K562 (cell line): Measurements from ENCODE around the gene CRABP2. TPM values are rescaled to one million over a fixed set of nuclear protein-coding genes. Genes with fewer than 3 reads are reported as not detected.
A peak's percentile ranks its signal among the peaks of the same experiment; 100 is the strongest.

Experiments used
- ATF7 ChIP-seq: fragments of 450-650 bp; IDR thresholded peaks from 2 replicates; pipeline ENCODE4 v1.7.1; 2014; ENCODE audit warnings: mild to moderate bottlenecking, moderate library complexity
- C11orf30 ChIP-seq: fragments of 450-650 bp; IDR thresholded peaks from 2 replicates; pipeline ENCODE4 v1.6.1; 2016; ENCODE audit warnings: low read depth, mild to moderate bottlenecking
- EZH2 ChIP-seq: IDR thresholded peaks from 2 replicates; pipeline ENCODE4 v1.6.1; 2012; ENCODE audit warnings: low read depth, mild to moderate bottlenecking, inconsistent platforms, low read length, borderline replicate concordance
- GTF2A2 ChIP-seq: IDR thresholded peaks from 2 replicates; pipeline ENCODE4 v1.6.1; 2016; ENCODE audit warnings: mild to moderate bottlenecking, missing genetic modification characterization, missing compliant biosample characterization
- KDM4B ChIP-seq, 2 experiments: fragments of 450-650 bp in 1 of 2; sonication (generic) in 1 of 2; IDR thresholded peaks; 2 replicates each; pipeline ENCODE4 v1.6.1; 2016 to 2017; ENCODE audit warnings: borderline replicate concordance in 2 of 2, antibody characterized with exemption in 1 of 2, low read depth in 1 of 2, mild to moderate bottlenecking in 1 of 2
- MAFF ChIP-seq: IDR thresholded peaks from 2 replicates; pipeline ENCODE4 v1.6.1; 2012; ENCODE audit warnings: low read length, improper control_type of control experiment
- MECOM ChIP-seq: fragments of 250-450 bp; sonication (Bioruptor Pico); IDR thresholded peaks from 2 replicates; pipeline ENCODE4 v1.8.0; 2022; ENCODE audit warnings: inconsistent platforms
- NCOR1 ChIP-seq: fragments of 450-650 bp; IDR thresholded peaks from 2 replicates; pipeline ENCODE4 v1.6.1; 2016; ENCODE audit warnings: mild to moderate bottlenecking, moderate library complexity
- POLR2AphosphoS5 ChIP-seq: IDR thresholded peaks from 2 replicates; pipeline ENCODE4 v1.6.1; 2011; ENCODE audit warnings: mild to moderate bottlenecking, low read depth, low read length, moderate library complexity; ENCODE audit not compliant: control insufficient read depth, insufficient read depth
- ZNF263 ChIP-seq: sonication (generic); formaldehyde crosslinking; IDR thresholded peaks from 2 replicates; pipeline ENCODE4 v1.8.0; 2022; ENCODE audit warnings: mild to moderate bottlenecking, missing genetic modification reagents, borderline replicate concordance
- ZNF311 ChIP-seq: fragments of 250-450 bp; sonication (Bioruptor Pico); IDR thresholded peaks from 2 replicates; pipeline ENCODE4 v1.4.0; 2020; ENCODE audit warnings: mild to moderate bottlenecking, moderate library complexity
- ZNF347 ChIP-seq: fragments of 450-650 bp; formaldehyde crosslinking; IDR thresholded peaks from 2 replicates; pipeline ENCODE4 v1.4.0; 2020; ENCODE audit warnings: low read depth, mild to moderate bottlenecking, moderate library complexity
- polyA plus RNA-seq, 8 experiments: library from polyadenylated mRNA; depleted of rRNA in 4 of 8; stranded (reverse) in 5 of 8; unstranded in 3 of 8; fragments of >200 nt; fragmentation: Nextera tagmentation in 2 of 8; fragmentation: Illumina TruSeq in 1 of 8; extraction: Ambion mirVana in 2 of 8; extraction: Trizol in 1 of 8; gene quantifications; 2 replicates each; pipeline versions ENCODE4 v1.2.1 to v1.2.3, GENCODE V29; 2011 to 2014; ENCODE audit warnings: inconsistent platforms in 1 of 8, missing spikeins in 1 of 8
- total RNA-seq, 7 experiments: library from RNA; depleted of rRNA in 6 of 7; stranded (reverse); fragments of >200 nt in 6 of 7; fragmentation: Illumina TruSeq in 2 of 7; extraction: Trizol in 2 of 7; gene quantifications; 2 replicates each; pipeline versions ENCODE4 v1.2.1 to v1.2.3, GENCODE V29; 2011 to 2021; ENCODE audit warnings: low replicate concordance in 1 of 7
- TF ChIP-seq, protein P1 (sequence below): fragments of 200-600 bp; sonication (generic); IDR thresholded peaks from one replicate; pipeline ENCODE4 v1.6.1; 2012; ENCODE audit warnings: mild to moderate bottlenecking, low read depth, low read length, inconsistent platforms
- TF ChIP-seq, protein P2 (sequence below): sonication (generic); formaldehyde crosslinking; IDR thresholded peaks from 2 replicates; pipeline ENCODE4 v1.8.0; 2022; ENCODE audit warnings: mild to moderate bottlenecking, missing genetic modification reagents
- TF ChIP-seq, protein P3 (sequence below): sonication (generic); formaldehyde crosslinking; IDR thresholded peaks from 2 replicates; pipeline ENCODE4 v1.8.1; 2023; ENCODE audit warnings: mild to moderate bottlenecking, missing genetic modification reagents, moderate library complexity

CRABP2 gene
- total and polyA plus RNA-seq, 9 of the 15 experiments (the other 6 are each of a cell fraction or from before 2014, with no cell fraction given), result 0.30 to 2.5 (median 0.82) TPM

DNA sequence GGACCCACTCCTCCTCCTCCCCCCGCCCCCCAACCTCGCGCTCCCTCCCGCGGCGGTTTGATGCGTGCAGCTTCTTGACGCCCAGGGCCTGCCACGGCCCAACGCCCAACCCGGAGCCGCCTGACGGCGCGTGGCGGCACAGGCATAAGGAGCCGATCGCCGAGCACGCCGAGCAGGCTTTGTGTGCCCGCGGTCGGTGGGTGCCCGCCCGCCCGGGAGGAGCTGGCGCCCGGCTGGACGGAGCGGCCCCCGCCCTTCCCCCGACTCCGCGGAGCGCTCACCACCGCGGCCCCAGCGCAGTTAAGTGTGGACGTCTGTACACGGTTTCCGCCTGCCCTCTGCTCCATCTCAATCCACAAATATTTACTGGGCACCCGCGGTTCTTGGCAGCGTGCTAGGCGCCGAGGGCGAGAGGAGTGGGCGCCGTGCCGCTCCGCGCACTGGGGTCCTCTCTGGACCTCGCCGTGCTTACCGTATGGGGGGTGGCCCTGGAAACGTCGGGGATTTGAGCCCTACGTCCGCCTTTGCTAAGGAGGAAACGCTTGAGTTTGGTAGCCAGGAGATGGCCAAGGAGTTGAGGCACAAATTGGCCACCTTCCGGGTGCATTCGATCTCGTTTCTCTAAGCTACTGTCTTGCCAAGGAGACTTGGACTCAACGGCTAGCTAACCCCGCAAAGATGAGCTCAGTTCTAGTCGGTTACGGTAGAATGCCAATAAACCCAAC is 46.5 kb upstream of the CRABP2 start (continued):
- TF ChIP-seq, protein P1, sequence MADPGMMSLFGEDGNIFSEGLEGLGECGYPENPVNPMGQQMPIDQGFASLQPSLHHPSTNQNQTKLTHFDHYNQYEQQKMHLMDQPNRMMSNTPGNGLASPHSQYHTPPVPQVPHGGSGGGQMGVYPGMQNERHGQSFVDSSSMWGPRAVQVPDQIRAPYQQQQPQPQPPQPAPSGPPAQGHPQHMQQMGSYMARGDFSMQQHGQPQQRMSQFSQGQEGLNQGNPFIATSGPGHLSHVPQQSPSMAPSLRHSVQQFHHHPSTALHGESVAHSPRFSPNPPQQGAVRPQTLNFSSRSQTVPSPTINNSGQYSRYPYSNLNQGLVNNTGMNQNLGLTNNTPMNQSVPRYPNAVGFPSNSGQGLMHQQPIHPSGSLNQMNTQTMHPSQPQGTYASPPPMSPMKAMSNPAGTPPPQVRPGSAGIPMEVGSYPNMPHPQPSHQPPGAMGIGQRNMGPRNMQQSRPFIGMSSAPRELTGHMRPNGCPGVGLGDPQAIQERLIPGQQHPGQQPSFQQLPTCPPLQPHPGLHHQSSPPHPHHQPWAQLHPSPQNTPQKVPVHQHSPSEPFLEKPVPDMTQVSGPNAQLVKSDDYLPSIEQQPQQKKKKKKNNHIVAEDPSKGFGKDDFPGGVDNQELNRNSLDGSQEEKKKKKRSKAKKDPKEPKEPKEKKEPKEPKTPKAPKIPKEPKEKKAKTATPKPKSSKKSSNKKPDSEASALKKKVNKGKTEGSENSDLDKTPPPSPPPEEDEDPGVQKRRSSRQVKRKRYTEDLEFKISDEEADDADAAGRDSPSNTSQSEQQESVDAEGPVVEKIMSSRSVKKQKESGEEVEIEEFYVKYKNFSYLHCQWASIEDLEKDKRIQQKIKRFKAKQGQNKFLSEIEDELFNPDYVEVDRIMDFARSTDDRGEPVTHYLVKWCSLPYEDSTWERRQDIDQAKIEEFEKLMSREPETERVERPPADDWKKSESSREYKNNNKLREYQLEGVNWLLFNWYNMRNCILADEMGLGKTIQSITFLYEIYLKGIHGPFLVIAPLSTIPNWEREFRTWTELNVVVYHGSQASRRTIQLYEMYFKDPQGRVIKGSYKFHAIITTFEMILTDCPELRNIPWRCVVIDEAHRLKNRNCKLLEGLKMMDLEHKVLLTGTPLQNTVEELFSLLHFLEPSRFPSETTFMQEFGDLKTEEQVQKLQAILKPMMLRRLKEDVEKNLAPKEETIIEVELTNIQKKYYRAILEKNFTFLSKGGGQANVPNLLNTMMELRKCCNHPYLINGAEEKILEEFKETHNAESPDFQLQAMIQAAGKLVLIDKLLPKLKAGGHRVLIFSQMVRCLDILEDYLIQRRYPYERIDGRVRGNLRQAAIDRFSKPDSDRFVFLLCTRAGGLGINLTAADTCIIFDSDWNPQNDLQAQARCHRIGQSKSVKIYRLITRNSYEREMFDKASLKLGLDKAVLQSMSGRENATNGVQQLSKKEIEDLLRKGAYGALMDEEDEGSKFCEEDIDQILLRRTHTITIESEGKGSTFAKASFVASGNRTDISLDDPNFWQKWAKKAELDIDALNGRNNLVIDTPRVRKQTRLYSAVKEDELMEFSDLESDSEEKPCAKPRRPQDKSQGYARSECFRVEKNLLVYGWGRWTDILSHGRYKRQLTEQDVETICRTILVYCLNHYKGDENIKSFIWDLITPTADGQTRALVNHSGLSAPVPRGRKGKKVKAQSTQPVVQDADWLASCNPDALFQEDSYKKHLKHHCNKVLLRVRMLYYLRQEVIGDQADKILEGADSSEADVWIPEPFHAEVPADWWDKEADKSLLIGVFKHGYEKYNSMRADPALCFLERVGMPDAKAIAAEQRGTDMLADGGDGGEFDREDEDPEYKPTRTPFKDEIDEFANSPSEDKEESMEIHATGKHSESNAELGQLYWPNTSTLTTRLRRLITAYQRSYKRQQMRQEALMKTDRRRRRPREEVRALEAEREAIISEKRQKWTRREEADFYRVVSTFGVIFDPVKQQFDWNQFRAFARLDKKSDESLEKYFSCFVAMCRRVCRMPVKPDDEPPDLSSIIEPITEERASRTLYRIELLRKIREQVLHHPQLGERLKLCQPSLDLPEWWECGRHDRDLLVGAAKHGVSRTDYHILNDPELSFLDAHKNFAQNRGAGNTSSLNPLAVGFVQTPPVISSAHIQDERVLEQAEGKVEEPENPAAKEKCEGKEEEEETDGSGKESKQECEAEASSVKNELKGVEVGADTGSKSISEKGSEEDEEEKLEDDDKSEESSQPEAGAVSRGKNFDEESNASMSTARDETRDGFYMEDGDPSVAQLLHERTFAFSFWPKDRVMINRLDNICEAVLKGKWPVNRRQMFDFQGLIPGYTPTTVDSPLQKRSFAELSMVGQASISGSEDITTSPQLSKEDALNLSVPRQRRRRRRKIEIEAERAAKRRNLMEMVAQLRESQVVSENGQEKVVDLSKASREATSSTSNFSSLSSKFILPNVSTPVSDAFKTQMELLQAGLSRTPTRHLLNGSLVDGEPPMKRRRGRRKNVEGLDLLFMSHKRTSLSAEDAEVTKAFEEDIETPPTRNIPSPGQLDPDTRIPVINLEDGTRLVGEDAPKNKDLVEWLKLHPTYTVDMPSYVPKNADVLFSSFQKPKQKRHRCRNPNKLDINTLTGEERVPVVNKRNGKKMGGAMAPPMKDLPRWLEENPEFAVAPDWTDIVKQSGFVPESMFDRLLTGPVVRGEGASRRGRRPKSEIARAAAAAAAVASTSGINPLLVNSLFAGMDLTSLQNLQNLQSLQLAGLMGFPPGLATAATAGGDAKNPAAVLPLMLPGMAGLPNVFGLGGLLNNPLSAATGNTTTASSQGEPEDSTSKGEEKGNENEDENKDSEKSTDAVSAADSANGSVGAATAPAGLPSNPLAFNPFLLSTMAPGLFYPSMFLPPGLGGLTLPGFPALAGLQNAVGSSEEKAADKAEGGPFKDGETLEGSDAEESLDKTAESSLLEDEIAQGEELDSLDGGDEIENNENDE, result no peak
- TF ChIP-seq EZH2, result no peak
- TF ChIP-seq MECOM (CRISPR knock-in tag), result no peak
- TF ChIP-seq ZNF263 (CRISPR knock-in tag), result peak; percentile 98
- no peak for TF ChIP-seq GTF2A2 (tag)
- TF ChIP-seq, protein P2, sequence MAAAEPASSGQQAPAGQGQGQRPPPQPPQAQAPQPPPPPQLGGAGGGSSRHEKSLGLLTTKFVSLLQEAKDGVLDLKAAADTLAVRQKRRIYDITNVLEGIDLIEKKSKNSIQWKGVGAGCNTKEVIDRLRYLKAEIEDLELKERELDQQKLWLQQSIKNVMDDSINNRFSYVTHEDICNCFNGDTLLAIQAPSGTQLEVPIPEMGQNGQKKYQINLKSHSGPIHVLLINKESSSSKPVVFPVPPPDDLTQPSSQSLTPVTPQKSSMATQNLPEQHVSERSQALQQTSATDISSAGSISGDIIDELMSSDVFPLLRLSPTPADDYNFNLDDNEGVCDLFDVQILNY (CRISPR knock-in tag), result no peak
- TF ChIP-seq, protein P3, sequence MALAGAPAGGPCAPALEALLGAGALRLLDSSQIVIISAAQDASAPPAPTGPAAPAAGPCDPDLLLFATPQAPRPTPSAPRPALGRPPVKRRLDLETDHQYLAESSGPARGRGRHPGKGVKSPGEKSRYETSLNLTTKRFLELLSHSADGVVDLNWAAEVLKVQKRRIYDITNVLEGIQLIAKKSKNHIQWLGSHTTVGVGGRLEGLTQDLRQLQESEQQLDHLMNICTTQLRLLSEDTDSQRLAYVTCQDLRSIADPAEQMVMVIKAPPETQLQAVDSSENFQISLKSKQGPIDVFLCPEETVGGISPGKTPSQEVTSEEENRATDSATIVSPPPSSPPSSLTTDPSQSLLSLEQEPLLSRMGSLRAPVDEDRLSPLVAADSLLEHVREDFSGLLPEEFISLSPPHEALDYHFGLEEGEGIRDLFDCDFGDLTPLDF (CRISPR knock-in tag), result peak; percentile 83; the same call in 1 of the 2 replicates
- peak in 1 of 2 experiments; percentile 5; a peak in 1 of 4 replicates for TF ChIP-seq KDM4B (IDR thresholded peaks at IDR 0.05; ENCODE audit: borderline replicate concordance in 2 of 2, low read depth in 1 of 2)
- TF ChIP-seq ZNF311, result no peak
- peak; percentile 52 for TF ChIP-seq ATF7
- peak; percentile 42; the same call in 1 of the 2 replicates for TF ChIP-seq POLR2AphosphoS5
- peak; percentile 67 for TF ChIP-seq C11orf30
- no peak for TF ChIP-seq MAFF
- no peak for TF ChIP-seq ZNF347 (CRISPR knock-in tag)
- TF ChIP-seq NCOR1, result peak; percentile 25; the same call in 1 of the 2 replicates
